ENCODE results near the gene UTF1.

DNA sequence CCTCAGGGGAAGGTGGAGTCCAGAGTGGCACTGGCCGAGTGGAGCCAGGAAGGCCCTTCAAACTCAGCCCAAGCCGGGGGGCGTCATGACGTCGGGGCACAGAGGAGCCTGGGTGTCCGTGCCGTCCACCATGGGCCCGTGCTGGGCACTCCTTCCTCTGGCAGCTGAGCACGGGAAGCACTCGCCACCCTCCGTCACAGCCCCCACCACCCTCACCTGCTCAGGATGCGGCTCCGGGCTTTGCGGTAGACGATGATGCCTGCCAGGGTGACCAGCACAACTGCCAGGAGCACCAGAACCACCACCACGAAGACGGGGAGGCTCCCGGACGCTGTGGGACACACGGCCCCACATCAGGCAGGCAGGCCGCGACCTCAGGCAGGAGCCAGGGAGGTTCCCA is 38.5 kb downstream of the UTF1 start:
- TF ChIP-seq CTCF (IDR thresholded peaks at IDR 0.05) (no peak), POLR2A (IDR thresholded peaks at IDR 0.05) (no peak)

All from esophagus squamous epithelium (tissue), 4 donors.